Neural progenitor cell (in vitro differentiated cells): ENCODE data around the gene ECPAS. TPM values are rescaled to one million over a fixed set of nuclear protein-coding genes. Genes with fewer than 3 reads are reported as not detected.

Source experiments
- DNase-seq: peaks from one replicate; pipeline ENCODE4 v3.0.0-alpha.2; 2016; ENCODE audit warnings: low spot score
- H2AFZ ChIP-seq: fragments of 200-600 bp; sonication (generic); replicated peaks from 2 replicates; pipeline ENCODE4 v1.6.1; 2016; ENCODE audit warnings: antibody characterized with exemption
- H3F3A ChIP-seq: fragments of 200-600 bp; sonication (generic); 2 replicates; pipeline ENCODE4 v1.6.1; 2016; ENCODE audit warnings: antibody characterized with exemption, low read depth
- H3K27ac ChIP-seq: fragments of 200-600 bp; sonication (generic); 2 replicates; pipeline ENCODE4 v1.5.1; 2016; ENCODE audit warnings: mild to moderate bottlenecking
- H3K27me3 ChIP-seq: fragments of 200-600 bp; sonication (generic); 2 replicates; pipeline ENCODE4 v1.6.1; 2016; ENCODE audit warnings: mild to moderate bottlenecking, moderate library complexity
- H3K36me3 ChIP-seq: fragments of 200-600 bp; sonication (generic); 2 replicates; pipeline ENCODE4 v1.5.1; 2016
- H3K4me1 ChIP-seq: fragments of 200-600 bp; sonication (generic); 2 replicates; pipeline ENCODE4 v1.6.1; 2016; ENCODE audit warnings: mixed run types
- H3K4me2 ChIP-seq: fragments of 200-600 bp; sonication (generic); 2 replicates; pipeline ENCODE4 v1.6.1; 2016
- H3K4me3 ChIP-seq: fragments of 200-600 bp; sonication (generic); 2 replicates; pipeline ENCODE4 v1.5.1; 2016
- H3K79me2 ChIP-seq: fragments of 200-600 bp; sonication (generic); 2 replicates; pipeline ENCODE4 v1.6.1; 2016; ENCODE audit warnings: low read depth
- H3K9ac ChIP-seq: fragments of 200-600 bp; sonication (generic); 2 replicates; pipeline ENCODE4 v1.6.1; 2016
- H3K9me3 ChIP-seq: fragments of 200-600 bp; sonication (generic); 2 replicates; pipeline ENCODE4 v1.5.1; 2016; ENCODE audit warnings: low read depth
- H4K20me1 ChIP-seq: fragments of 200-600 bp; sonication (generic); 2 replicates; pipeline ENCODE4 v1.6.1; 2016; ENCODE audit warnings: low read depth
- H3K27ac Mint-ChIP-seq: 3 replicates; pipeline ENCODE4 v1.8.0; 2021; ENCODE audit warnings: mixed read lengths
- H3K27me3 Mint-ChIP-seq: 2 replicates; pipeline ENCODE4 v1.8.0; 2022; ENCODE audit warnings: low read depth, mild to moderate bottlenecking, inconsistent platforms, moderate library complexity, mixed read lengths; ENCODE audit not compliant: insufficient read depth
- H3K36me3 Mint-ChIP-seq: 3 replicates; pipeline ENCODE4 v1.8.0; 2021; ENCODE audit warnings: mixed read lengths
- H3K4me1 Mint-ChIP-seq: 3 replicates; pipeline ENCODE4 v1.8.0; 2021; ENCODE audit warnings: mixed read lengths
- H3K4me3 Mint-ChIP-seq: 3 replicates; pipeline ENCODE4 v1.8.0; 2021; ENCODE audit warnings: mild to moderate bottlenecking, moderate library complexity, mixed read lengths
- H3K9me3 Mint-ChIP-seq: 3 replicates; pipeline ENCODE4 v1.8.0; 2020; ENCODE audit warnings: mixed read lengths
- EZH2 ChIP-seq: fragments of 200-600 bp; sonication (generic); IDR thresholded peaks from 2 replicates; pipeline ENCODE4 v1.6.1; 2017; ENCODE audit warnings: antibody characterized with exemption, mild to moderate bottlenecking, moderate library complexity
- EZH2phosphoT487 ChIP-seq: fragments of 200-600 bp; sonication (generic); IDR thresholded peaks from 2 replicates; pipeline ENCODE4 v1.6.1; 2017; ENCODE audit warnings: antibody characterized with exemption
- total RNA-seq: library from RNA; depleted of rRNA; stranded (reverse); fragments of >200 nt; gene quantifications from 2 replicates; pipeline ENCODE4 v1.2.3, GENCODE V29; 2015; ENCODE audit warnings: low replicate concordance
- TF ChIP-seq, protein P1 (sequence below): fragments of 200-600 bp; sonication (generic); IDR thresholded peaks from 2 replicates; pipeline ENCODE4 v1.5.1; 2017; ENCODE audit warnings: antibody characterized with exemption, mild to moderate bottlenecking

ECPAS gene
- total RNA-seq, 1 donor from 2014 or later, result 59.2 TPM

DNA sequence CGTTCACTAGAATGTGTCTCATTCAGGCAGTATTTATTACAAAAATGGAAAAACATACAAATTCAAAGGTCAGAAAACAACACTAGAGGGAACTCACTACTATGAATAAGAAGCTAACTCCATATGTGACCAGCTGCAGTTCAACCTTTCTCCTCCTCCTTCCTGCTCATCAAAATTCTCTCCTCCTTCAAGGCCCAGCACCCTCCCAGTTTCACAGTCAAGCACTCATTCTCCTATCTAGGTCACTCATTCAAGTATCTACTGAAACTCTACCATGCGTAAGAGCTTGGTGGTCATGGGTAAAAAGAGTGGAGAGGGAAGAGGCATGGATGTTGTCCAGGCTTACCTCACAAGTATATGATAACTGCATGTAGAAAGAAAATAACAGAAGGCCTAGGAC lies 27.7 kb downstream of the ECPAS start:
- DNase-seq, result no peak
- Mint-ChIP-seq H3K36me3 (peaks cover 19% of the 10 kb centered on the region), H3K9me3 (peaks cover 20% of the 10 kb centered on the region), H3K27ac (no peak overlapping the region), H3K4me1 (no peaks in the 10 kb centered on the region), H3K27me3 (no peaks in the 10 kb centered on the region), H3K4me3 (no peak overlapping the region)
- Histone ChIP-seq H3F3A (no peaks in the 10 kb centered on the region), H3K4me3 (no peak overlapping the region), H3K27me3 (no peaks in the 10 kb centered on the region), H3K9ac (no peak overlapping the region), H3K4me1 (no peaks in the 10 kb centered on the region), H3K27ac (no peak overlapping the region), H2AFZ (no peak overlapping the region), H3K79me2 (peaks cover 99% of the 10 kb centered on the region), H3K4me2 (no peak overlapping the region), H4K20me1 (no peaks in the 10 kb centered on the region), H3K9me3 (peaks cover 3% of the 10 kb centered on the region), H3K36me3 (no peaks in the 10 kb centered on the region)
- TF ChIP-seq EZH2phosphoT487 (no peak), EZH2 (no peak)
- TF ChIP-seq, protein P1, sequence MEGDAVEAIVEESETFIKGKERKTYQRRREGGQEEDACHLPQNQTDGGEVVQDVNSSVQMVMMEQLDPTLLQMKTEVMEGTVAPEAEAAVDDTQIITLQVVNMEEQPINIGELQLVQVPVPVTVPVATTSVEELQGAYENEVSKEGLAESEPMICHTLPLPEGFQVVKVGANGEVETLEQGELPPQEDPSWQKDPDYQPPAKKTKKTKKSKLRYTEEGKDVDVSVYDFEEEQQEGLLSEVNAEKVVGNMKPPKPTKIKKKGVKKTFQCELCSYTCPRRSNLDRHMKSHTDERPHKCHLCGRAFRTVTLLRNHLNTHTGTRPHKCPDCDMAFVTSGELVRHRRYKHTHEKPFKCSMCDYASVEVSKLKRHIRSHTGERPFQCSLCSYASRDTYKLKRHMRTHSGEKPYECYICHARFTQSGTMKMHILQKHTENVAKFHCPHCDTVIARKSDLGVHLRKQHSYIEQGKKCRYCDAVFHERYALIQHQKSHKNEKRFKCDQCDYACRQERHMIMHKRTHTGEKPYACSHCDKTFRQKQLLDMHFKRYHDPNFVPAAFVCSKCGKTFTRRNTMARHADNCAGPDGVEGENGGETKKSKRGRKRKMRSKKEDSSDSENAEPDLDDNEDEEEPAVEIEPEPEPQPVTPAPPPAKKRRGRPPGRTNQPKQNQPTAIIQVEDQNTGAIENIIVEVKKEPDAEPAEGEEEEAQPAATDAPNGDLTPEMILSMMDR, result no peak

GRCh38 chr9:111455638-111456037 lies 28.5 kb downstream of the ECPAS start:
- Histone ChIP-seq H3K27ac (no peak overlapping the region), H3K4me1 (no peaks in the 10 kb centered on the region), H3K27me3 (no peaks in the 10 kb centered on the region), H2AFZ (no peak overlapping the region), H3K4me2 (no peak overlapping the region), H3F3A (no peaks in the 10 kb centered on the region), H3K4me3 (no peak overlapping the region), H4K20me1 (no peaks in the 10 kb centered on the region), H3K36me3 (no peaks in the 10 kb centered on the region), H3K79me2 (peaks cover 94% of the 10 kb centered on the region), H3K9me3 (no peaks in the 10 kb centered on the region), H3K9ac (no peak overlapping the region)
- H3K27me3 Mint-ChIP-seq, result no peaks in the 10 kb centered on the region
- peaks cover 14% of the 10 kb centered on the region for H3K9me3 Mint-ChIP-seq
- no peak for DNase-seq
- H3K36me3 Mint-ChIP-seq, result peaks cover 18% of the 10 kb centered on the region
- no peaks in the 10 kb centered on the region for H3K4me1 Mint-ChIP-seq
- H3K27ac Mint-ChIP-seq, result no peak overlapping the region
- H3K4me3 Mint-ChIP-seq, result no peak overlapping the region
- TF ChIP-seq EZH2phosphoT487, result no peak
- TF ChIP-seq, protein P1, result no peak

DNA sequence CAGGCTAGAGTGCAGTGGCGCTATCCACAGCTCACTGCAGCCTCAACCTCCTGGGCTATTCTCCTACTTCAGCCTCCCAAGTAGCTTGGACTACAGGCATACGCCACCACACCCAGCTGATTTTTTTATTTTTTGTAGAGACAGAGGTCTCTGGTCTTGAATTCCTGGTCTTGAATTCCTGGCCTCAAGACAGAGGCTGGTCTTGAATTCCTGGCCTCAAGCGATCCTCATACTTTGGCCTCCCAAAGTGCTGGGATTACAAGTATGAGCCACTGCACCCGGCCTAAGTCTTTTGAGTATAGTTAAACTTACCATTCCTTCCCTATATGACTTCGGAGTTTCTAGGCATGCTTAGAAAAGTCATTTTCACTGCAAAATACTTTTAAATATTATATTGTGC lies 29.4 kb downstream of the ECPAS start:
- H3K27me3 Mint-ChIP-seq, result no peaks in the 10 kb centered on the region
- Histone ChIP-seq H3K9me3 (no peaks in the 10 kb centered on the region), H3K4me2 (no peak overlapping the region), H3K27me3 (no peaks in the 10 kb centered on the region), H3K9ac (no peak overlapping the region), H3K36me3 (no peaks in the 10 kb centered on the region), H3K27ac (no peak overlapping the region), H3K4me1 (no peaks in the 10 kb centered on the region), H3F3A (no peaks in the 10 kb centered on the region), H2AFZ (no peak overlapping the region), H4K20me1 (no peaks in the 10 kb centered on the region), H3K4me3 (no peak overlapping the region), H3K79me2 (peaks cover 87% of the 10 kb centered on the region)
- no peaks in the 10 kb centered on the region for H3K4me1 Mint-ChIP-seq
- H3K9me3 Mint-ChIP-seq, result peaks cover 8% of the 10 kb centered on the region
- TF ChIP-seq, protein P1, result no peak
- TF ChIP-seq EZH2, result no peak
- no peak for TF ChIP-seq EZH2phosphoT487
- peaks cover 21% of the 10 kb centered on the region for H3K36me3 Mint-ChIP-seq
- no peak overlapping the region for H3K27ac Mint-ChIP-seq
- no peak for DNase-seq
- H3K4me3 Mint-ChIP-seq, result no peak overlapping the region

- TF ChIP-seq EZH2, result no peak
- no peak for TF ChIP-seq EZH2phosphoT487
- TF ChIP-seq, protein P1, result no peak
- Mint-ChIP-seq H3K4me1 (no peaks in the 10 kb centered on the region), H3K9me3 (peaks cover 2% of the 10 kb centered on the region), H3K27ac (no peak overlapping the region), H3K27me3 (no peaks in the 10 kb centered on the region), H3K4me3 (no peak overlapping the region), H3K36me3 (peaks cover 22% of the 10 kb centered on the region)
- no peaks in the 10 kb centered on the region for H3K27me3 ChIP-seq
- H3K36me3 ChIP-seq, result no peaks in the 10 kb centered on the region
- H3K79me2 ChIP-seq, result peaks cover 56% of the 10 kb centered on the region
- H3K9ac ChIP-seq, result no peak overlapping the region
- H3K27ac ChIP-seq, result no peak overlapping the region
- no peak overlapping the region for H2AFZ ChIP-seq
- no peaks in the 10 kb centered on the region for H3K9me3 ChIP-seq
- no peaks in the 10 kb centered on the region for H3K4me1 ChIP-seq
- DNase-seq, result no peak
- H3K4me3 ChIP-seq, result no peak overlapping the region
- no peak overlapping the region for H3K4me2 ChIP-seq
- no peaks in the 10 kb centered on the region for H3F3A ChIP-seq
- no peaks in the 10 kb centered on the region for H4K20me1 ChIP-seq
Observed at GRCh38 chr9:111451570-111451969, 32.6 kb downstream of the ECPAS start.
